SK-N-MC (cell line): ENCODE data around the gene LONRF2.

Source experiments
- EZH2 ChIP-seq: fragments of 200-600 bp; sonication (generic); IDR thresholded peaks from one replicate; pipeline ENCODE4 v1.6.1; 2017; ENCODE audit warnings: antibody characterized with exemption
- FOXP2 ChIP-seq: optimal IDR thresholded peaks from 2 replicates; pipeline ENCODE3; 2011; ENCODE audit warnings: mild to moderate bottlenecking, moderate library complexity; ENCODE audit not compliant: insufficient read depth; ENCODE audit errors: extremely low read length, control extremely low read depth
- POLR2AphosphoS5 ChIP-seq: IDR thresholded peaks from 2 replicates; pipeline ENCODE4 v1.6.1; 2012; ENCODE audit warnings: mild to moderate bottlenecking, low read depth, low read length, borderline replicate concordance

DNA sequence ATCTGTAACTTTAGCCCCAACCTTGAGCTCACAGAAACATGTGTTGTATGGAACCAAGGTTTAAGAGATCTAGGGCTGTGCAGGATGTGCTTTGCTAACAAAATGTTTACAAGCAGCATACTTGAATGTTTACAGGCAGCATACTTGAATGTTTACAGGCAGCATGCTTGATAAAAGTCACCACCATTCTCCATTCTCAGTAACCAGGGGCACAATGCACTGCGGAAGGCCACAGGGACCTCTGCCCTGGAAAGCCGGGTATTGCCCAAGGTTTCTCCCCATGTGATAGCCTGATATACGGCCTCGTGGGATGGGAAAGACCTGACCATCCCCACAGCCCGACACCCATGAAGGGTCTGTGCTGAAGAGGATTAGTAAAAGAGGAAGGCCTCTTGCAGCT, 52.4 kb downstream of the LONRF2 start:
- TF ChIP-seq EZH2 (no peak), POLR2AphosphoS5 (no peak), FOXP2 (no peak)
